OCI-LY7 (cell line): Measurements from ENCODE around the gene CDKL5. TPM values are rescaled to one million over a fixed set of nuclear protein-coding genes. Genes with fewer than 3 reads are reported as not detected.

Experiments used
- BruUV-seq: library from RNA; stranded (reverse); fragments of 400-500 nt; replicated peaks from 2 replicates; lab custom pipeline; 2021; lab: Mats Ljungman, UMichigan
- CTCF ChIA-PET: fragments of 300-600 bp; sonication (Branson Sonifier 250); formaldehyde crosslinking; loops from one replicate; lab custom pipeline; 2022; ENCODE audit warnings: antibody characterized with exemption; ENCODE audit not compliant: unreplicated experiment; lab: Charles Lee
- POLR2A ChIA-PET: fragments of 300-600 bp; sonication (Branson Sonifier 250); formaldehyde crosslinking; loops from one replicate; lab custom pipeline; 2022; ENCODE audit warnings: antibody characterized with exemption; lab: Charles Lee
- DNase-seq: peaks from one replicate; pipeline ENCODE4 v3.0.0-alpha.2; 2015; ENCODE audit warnings: low spot score
- H2AFZ ChIP-seq: fragments of 200-600 bp; sonication (generic), shearing (Covaris generic); 2 replicates; pipeline ENCODE4 v1.6.1; 2014; ENCODE audit warnings: mild to moderate bottlenecking, antibody characterized with exemption, low read length, moderate library complexity
- H3K27ac ChIP-seq: fragments of 200-600 bp; sonication (generic); 2 replicates; pipeline ENCODE4 v1.5.1; 2014; ENCODE audit warnings: mixed run types, low read depth, mild to moderate bottlenecking, moderate library complexity, low read length, inconsistent platforms; ENCODE audit not compliant: poor library complexity, severe bottlenecking
- H3K36me3 ChIP-seq: fragments of 200-600 bp; sonication (generic); 2 replicates; pipeline ENCODE4 v1.6.1; 2014; ENCODE audit warnings: mild to moderate bottlenecking, antibody characterized with exemption, low read length, moderate library complexity, mixed read lengths; ENCODE audit not compliant: insufficient read depth
- H3K4me1 ChIP-seq: fragments of 200-600 bp; sonication (generic); 2 replicates; pipeline ENCODE4 v1.5.1; 2014; ENCODE audit warnings: mild to moderate bottlenecking, low read length; ENCODE audit not compliant: insufficient read depth, poor library complexity, severe bottlenecking
- H3K4me2 ChIP-seq: fragments of 200-600 bp; sonication (generic); 2 replicates; pipeline ENCODE4 v1.6.1; 2014; ENCODE audit warnings: mild to moderate bottlenecking, low read length
- H3K4me3 ChIP-seq: fragments of 200-600 bp; sonication (generic); 2 replicates; pipeline ENCODE4 v1.5.1; 2014; ENCODE audit warnings: mild to moderate bottlenecking, low read depth, low read length; ENCODE audit not compliant: poor library complexity, severe bottlenecking
- H3K79me2 ChIP-seq: fragments of 200-600 bp; sonication (generic); 2 replicates; pipeline ENCODE4 v1.6.1; 2016; ENCODE audit warnings: low read depth, mild to moderate bottlenecking, low read length, moderate library complexity, mixed read lengths; ENCODE audit not compliant: insufficient read depth
- H3K9me2 ChIP-seq: fragments of 200-600 bp; sonication (generic); 2 replicates; pipeline ENCODE4 v1.6.1; 2016; ENCODE audit warnings: mild to moderate bottlenecking, low read length, mixed read lengths; ENCODE audit not compliant: insufficient read depth
- H3K9me3 ChIP-seq: fragments of 200-600 bp; sonication (generic); 2 replicates; pipeline ENCODE4 v1.6.1; 2014; ENCODE audit warnings: mild to moderate bottlenecking, mixed run types, low read length, mixed read lengths
- H4K20me1 ChIP-seq: fragments of 200-600 bp; sonication (generic); 2 replicates; pipeline ENCODE4 v1.6.1; 2014; ENCODE audit warnings: mild to moderate bottlenecking, antibody characterized with exemption, low read length, moderate library complexity, mixed read lengths; ENCODE audit not compliant: insufficient read depth
- EZH2phosphoT487 ChIP-seq: fragments of 200-600 bp; sonication (generic); IDR thresholded peaks from 2 replicates; pipeline ENCODE4 v1.6.1; 2018; ENCODE audit warnings: low read depth, borderline replicate concordance, mild to moderate bottlenecking, mixed run types, antibody characterized with exemption, low read length, moderate library complexity, mixed read lengths
- intact Hi-C: fragments of 100-400 bp; cut with micrococcal nuclease; formaldehyde crosslinking; loops from one replicate; pipeline ENCODE4 v1.10.0; 2022; ENCODE audit not compliant: unreplicated experiment
- total RNA-seq, 2 experiments: library from RNA; depleted of rRNA in 1 of 2; stranded (reverse); fragments of >200 nt in 1 of 2; shearing (Covaris generic) in 1 of 2; gene quantifications; 2 replicates each; pipeline ENCODE4 v1.2.3, GENCODE V29; 2014 to 2022
- TF ChIP-seq, protein P1 (sequence below): fragments of 200-600 bp; sonication (generic); conservative IDR thresholded peaks from 2 replicates; pipeline ENCODE4 v1.5.1; 2014; ENCODE audit warnings: mild to moderate bottlenecking, antibody characterized with exemption, low read length, moderate library complexity, mixed read lengths

Gene CDKL5
- total RNA-seq, 2 experiments from 2014 or later: 1.3 to 2.0 TPM

DNA sequence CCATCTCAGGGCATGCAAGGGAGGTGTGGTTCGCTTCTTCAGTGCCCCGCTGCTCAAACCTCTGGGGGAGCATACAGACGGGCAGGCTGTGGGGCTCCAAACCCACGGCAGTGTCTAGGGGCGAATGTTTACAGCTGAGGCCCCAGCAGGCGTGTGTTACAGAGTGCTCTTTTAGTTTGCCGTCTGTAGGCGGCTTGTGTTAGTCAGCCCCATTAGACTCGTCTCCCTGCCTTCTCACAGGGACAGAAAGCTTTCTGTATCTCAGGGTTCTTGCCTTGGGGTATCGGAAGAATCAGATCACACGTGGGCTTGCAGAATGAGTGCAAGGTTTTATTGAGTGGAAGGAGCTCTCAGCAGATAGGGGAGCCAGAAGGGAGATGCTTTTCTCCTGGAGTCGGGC lies 235.9 kb downstream of the CDKL5 start:
- ChIA-PET POLR2A (no interaction called here), CTCF (no interaction called here)
- Histone ChIP-seq H3K4me3 (no peak overlapping the region), H3K4me1 (no peaks in the 10 kb centered on the region), H4K20me1 (no peaks in the 10 kb centered on the region), H3K36me3 (no peaks in the 10 kb centered on the region), H3K9me2 (no peaks in the 10 kb centered on the region), H3K9me3 (no peaks in the 10 kb centered on the region), H3K27ac (no peak overlapping the region), H2AFZ (no peak overlapping the region), H3K79me2 (no peaks in the 10 kb centered on the region), H3K4me2 (no peak overlapping the region)
- TF ChIP-seq, protein P1, sequence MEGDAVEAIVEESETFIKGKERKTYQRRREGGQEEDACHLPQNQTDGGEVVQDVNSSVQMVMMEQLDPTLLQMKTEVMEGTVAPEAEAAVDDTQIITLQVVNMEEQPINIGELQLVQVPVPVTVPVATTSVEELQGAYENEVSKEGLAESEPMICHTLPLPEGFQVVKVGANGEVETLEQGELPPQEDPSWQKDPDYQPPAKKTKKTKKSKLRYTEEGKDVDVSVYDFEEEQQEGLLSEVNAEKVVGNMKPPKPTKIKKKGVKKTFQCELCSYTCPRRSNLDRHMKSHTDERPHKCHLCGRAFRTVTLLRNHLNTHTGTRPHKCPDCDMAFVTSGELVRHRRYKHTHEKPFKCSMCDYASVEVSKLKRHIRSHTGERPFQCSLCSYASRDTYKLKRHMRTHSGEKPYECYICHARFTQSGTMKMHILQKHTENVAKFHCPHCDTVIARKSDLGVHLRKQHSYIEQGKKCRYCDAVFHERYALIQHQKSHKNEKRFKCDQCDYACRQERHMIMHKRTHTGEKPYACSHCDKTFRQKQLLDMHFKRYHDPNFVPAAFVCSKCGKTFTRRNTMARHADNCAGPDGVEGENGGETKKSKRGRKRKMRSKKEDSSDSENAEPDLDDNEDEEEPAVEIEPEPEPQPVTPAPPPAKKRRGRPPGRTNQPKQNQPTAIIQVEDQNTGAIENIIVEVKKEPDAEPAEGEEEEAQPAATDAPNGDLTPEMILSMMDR: no peak
- no peak for TF ChIP-seq EZH2phosphoT487
- no peak for DNase-seq
- intact Hi-C loops: no loop called here
- BruUV-seq: no TSS peak

DNA sequence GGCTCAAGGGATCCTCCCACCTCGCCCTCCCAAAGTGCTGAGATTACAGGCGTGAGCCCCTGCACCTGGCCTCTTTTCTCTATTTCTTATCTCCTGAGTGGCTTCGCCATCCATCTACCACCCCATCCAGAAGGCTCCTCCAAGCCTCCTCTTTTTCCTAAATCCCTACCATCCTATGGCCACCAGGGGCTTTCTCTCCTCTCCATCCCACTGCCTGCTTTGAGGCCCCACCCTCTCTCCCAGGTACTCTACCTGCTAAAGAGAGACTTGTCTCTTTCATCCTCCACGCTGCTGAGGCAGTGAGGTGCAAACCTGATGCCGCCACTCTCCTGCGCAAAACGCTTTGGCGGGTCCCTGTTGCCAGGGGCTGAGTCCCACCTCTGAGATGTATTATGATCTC lies 239.5 kb downstream of the CDKL5 start:
- no peak overlapping the region for H3K4me2 ChIP-seq
- no peak overlapping the region for H2AFZ ChIP-seq
- no peaks in the 10 kb centered on the region for H3K4me1 ChIP-seq
- H3K27ac ChIP-seq: no peak overlapping the region
- H3K9me3 ChIP-seq: no peaks in the 10 kb centered on the region
- no peaks in the 10 kb centered on the region for H4K20me1 ChIP-seq
- ChIA-PET CTCF (no interaction called here), POLR2A (interaction anchor here (0.7 kb wide), 1 partner anchor 12 kb away, joined by 3 read pairs; no protein-coding TSS in a partner anchor)
- H3K36me3 ChIP-seq: no peaks in the 10 kb centered on the region
- TF ChIP-seq EZH2phosphoT487: no peak
- TF ChIP-seq, protein P1: no peak
- DNase-seq: no peak
- no peaks in the 10 kb centered on the region for H3K9me2 ChIP-seq
- intact Hi-C loops: no loop called here
- BruUV-seq: no TSS peak
- H3K4me3 ChIP-seq: no peak overlapping the region
- H3K79me2 ChIP-seq: no peaks in the 10 kb centered on the region

DNA sequence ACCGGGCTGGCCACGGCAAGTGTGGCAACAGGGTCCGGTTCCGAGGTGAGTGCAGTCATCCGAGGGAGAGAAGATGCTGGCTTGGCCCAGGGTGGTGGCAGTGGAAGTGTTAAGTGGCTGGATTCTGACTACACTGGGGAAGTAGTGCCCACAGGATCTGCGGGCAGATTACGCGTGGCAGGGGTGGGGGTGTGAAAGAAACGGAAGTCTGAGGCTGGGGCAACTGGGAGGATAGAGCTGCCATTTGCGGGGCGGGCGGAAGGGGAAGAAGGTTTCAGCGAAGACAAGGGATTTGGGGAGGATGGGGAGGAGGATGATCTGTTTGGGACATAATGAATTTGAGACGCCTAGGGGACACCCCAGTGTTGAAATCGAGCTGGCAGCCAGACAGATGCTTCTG lies 241.2 kb downstream of the CDKL5 start:
- CTCF ChIA-PET: no interaction called here

More for the DNA sequence above, 241.2 kb downstream of the CDKL5 start:
- DNase-seq: no peak
- Histone ChIP-seq H3K27ac (no peak overlapping the region), H2AFZ (no peak overlapping the region), H3K9me3 (no peaks in the 10 kb centered on the region), H3K79me2 (no peaks in the 10 kb centered on the region), H4K20me1 (no peaks in the 10 kb centered on the region), H3K4me3 (no peak overlapping the region), H3K4me1 (no peaks in the 10 kb centered on the region), H3K36me3 (no peaks in the 10 kb centered on the region), H3K4me2 (no peak overlapping the region), H3K9me2 (no peaks in the 10 kb centered on the region)
- no TSS peak for BruUV-seq
- intact Hi-C loops: no loop called here
- TF ChIP-seq, protein P1: no peak
- TF ChIP-seq EZH2phosphoT487: no peak
- POLR2A ChIA-PET: no interaction called here
